Stimulated activated CD4-positive, alpha-beta T cell treated with anti-CD3 and anti-CD28 coated beads, Interleukin-2, amount 100 ng/mL, for 24 hours (primary cell): ENCODE measurements around the gene FFAR1.
"Not testable (repeated sequence)": the region's sequence is repeated elsewhere in the genome, so short reads cannot be mapped to it uniquely, and the experiment has no call there.

Source experiments
- DNase-seq, 2 donors: peaks; one replicate each; pipeline ENCODE4 v3.0.0-alpha.2; 2020

FFAR1 gene

DNA sequence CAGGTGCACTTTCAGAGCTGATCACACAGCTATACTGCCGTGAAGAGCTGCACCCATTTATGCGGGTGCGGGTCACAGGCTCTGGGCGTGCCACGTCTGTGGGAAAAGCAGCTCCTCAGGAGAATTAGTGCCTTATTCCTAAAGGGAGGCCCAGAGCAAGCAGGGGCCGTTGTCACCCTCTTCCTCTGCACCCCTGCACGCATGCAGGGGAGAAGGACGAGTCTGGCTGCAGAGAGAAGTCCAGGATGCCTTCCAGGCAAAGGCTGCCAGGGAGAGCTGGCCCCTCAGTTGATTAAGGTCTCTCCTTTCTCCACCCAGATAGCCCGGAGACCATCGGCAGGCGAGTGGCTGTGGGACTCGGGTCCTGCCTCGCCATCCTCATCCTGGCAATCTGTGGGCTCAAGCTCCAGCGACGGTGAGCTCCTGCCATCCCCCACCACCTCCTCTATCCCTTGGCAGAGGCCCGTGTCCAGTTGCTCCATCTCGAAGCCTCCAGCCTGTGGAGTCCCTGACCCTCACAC lies 3.1 kb upstream of the FFAR1 start:
- no peak for DNase-seq

DNA sequence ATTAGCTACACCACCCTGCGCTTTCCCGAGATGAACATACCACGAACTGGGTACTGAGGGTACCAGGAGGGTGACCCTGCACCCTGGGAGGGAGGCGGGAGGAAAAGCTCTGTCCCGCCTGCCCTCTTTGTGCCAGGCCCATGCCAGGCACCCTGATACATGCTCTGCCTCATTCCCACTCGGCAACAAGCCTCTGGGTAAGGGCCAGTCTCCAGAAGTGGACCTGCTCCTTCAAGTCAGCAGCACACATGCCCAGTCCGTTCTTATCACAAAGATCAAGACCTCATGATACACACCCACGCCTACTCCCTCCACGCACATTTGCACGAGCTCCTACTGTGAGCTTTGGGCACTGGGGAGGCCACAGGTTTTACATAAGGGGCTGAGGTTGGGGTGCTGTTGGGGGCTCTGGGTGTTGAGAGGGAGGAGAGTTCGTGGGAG lies 2.0 kb upstream of the FFAR1 start:
- peak in 1 of 2 donors; percentile 20 for DNase-seq

DNA sequence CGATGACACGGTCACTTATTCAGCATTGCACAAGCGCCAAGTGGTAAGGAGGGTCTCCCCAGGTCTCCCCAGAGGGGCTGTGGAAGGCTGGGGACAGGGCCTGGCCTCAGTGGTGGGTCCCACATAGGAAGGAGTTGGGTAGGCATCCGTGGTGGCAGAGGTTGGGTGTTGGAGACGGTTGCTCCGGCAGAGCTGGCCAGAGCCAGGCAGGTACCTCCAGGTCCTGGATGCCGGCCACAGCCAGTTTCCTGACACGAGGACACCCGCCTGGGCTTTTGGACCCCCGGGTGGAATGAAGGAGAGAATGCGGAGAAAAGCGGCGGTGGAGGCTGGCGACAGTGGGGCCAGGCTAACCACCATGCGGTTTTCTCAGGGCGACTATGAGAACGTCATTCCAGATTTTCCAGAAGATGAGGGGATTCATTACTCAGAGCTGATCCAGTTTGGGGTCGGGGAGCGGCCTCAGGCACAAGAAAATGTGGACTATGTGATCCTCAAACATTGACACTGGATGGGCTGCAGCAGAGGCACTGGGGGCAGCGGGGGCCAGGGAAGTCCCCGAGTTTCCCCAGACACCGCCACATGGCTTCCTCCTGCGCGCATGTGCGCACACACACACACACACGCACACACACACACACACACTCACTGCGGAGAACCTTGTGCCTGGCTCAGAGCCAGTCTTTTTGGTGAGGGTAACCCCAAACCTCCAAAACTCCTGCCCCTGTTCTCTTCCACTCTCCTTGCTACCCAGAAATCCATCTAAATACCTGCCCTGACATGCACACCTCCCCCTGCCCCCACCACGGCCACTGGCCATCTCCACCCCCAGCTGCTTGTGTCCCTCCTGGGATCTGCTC lies 1.3 kb upstream of the FFAR1 start:
- peak; percentile 64 to 76 for DNase-seq

DNA sequence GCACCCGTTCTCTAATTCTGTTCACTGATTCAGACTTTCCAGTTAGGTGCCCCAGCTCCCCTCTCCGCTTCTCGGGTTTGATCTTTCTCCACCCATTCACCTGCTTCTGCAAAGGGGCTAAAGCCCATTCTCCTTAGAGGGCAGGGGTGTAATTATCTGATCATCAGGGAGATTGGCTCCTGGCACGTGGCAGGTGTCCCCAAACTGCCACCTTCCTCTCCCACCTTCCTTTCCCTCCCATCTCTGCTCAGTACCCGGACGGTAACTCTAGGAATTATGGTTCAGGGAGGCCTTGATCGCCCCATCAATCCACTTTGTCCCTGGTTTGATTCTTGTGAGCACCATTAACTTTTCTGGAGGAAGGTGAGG lies 212 bp downstream of the FFAR1 start:
- DNase-seq, result no peak

DNA sequence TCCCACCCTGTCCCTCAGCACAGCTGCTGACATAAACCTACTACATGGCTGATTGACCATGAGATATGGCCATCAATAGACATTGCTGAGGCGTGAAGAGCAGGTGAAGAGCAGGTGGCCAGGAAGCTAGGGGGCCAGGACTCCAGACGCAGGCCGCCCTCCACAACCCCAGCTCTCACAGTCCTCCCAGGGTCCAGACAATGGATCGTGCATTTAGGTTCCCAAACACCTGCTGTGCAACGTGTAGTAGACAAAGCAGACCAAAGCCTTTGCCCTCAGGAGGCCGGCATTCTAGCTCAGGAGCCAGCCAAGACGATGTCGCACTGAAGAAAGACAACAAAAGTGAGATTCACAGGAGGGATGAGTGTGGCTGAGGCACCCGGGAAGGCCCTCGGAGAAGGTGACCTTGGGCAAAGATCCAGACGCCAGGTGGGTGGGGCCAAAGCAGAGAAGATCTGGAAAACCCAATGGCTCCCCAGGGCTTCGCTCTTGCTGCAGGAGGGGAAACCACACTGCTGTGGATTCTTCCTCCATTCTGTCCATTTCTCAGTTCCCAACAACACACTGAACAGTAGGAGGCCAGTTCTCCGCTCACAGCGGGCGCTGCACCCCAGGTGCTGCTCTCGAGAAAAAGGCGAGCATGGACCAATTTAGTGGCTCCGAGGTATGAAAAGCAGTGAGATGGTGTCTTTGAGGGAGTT lies 1.4 kb downstream of the FFAR1 start:
- no peak for DNase-seq

DNA sequence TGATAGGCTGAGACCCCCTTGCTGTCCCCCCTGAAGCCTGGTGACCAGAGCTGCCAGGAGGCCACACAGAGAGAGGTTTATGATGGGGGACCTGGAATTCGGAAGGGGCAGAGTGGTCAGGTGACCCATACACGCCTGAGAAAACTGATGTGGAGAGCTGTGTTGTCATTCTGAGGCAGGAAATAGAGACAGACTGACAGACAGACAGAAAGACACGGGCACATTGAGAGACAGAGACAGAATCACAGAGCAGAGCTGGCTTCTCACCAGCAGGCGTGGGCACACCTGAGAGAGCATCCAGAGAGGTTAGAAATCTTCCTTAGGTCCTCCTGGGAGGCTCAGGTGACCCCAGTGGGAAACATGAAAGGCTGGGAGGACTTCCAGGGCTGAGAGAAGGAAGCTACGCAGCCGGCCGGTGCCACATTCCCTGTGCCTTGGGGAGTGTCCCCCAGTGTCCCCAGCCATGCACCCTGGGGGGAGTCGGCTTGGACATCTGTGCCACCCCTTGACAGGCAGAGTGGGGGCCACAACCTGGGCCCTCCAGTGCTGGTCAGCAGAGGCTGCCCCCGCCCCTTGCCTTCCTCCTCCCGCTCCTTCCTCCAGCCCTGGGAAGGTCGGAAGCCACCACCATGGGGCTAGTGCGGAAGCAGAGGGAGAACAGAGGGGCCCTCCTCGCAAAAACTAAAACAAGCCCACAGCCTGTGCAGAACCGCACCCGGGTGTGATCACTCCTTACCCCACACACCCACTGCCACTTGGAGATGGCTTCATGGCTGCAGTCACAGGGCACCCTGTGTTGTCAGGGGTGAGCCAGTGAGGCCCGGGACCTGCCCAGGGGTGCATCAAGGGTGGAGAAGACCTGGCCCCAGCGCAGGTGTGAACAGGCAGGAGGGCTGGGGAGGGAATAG lies 2.2 kb downstream of the FFAR1 start:
- no peak for DNase-seq

DNA sequence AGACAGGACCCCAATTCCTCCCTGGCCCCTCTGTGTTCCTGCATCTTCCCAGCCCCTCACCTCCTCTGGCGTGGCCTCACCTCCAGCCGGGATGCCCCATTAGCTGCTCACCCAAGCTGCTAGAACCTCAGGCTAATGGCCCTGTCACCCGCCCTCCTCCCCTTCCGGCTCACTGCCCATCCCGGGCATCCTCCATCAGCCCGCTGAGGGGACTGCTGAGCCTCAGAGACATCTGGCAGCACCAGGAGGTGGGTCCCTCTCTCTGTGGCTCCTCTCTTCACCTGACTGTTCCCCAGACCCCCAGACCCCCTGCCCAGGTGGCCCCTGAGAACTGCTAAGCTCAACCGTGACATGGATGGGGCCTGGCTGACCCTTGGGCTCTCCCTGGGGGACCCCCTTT lies 2.9 kb downstream of the FFAR1 start:
- DNase-seq, result no peak

DNA sequence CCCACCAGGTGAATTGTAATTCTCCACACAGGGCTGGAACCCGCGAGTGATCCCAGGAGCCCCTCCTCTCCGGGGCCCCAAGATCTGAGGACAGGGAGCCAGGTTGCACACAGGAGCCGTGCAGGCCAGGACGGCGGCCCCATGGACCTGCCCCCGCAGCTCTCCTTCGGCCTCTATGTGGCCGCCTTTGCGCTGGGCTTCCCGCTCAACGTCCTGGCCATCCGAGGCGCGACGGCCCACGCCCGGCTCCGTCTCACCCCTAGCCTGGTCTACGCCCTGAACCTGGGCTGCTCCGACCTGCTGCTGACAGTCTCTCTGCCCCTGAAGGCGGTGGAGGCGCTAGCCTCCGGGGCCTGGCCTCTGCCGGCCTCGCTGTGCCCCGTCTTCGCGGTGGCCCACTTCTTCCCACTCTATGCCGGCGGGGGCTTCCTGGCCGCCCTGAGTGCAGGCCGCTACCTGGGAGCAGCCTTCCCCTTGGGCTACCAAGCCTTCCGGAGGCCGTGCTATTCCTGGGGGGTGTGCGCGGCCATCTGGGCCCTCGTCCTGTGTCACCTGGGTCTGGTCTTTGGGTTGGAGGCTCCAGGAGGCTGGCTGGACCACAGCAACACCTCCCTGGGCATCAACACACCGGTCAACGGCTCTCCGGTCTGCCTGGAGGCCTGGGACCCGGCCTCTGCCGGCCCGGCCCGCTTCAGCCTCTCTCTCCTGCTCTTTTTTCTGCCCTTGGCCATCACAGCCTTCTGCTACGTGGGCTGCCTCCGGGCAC lies 3.9 kb downstream of the FFAR1 start:
- no peak for DNase-seq

DNA sequence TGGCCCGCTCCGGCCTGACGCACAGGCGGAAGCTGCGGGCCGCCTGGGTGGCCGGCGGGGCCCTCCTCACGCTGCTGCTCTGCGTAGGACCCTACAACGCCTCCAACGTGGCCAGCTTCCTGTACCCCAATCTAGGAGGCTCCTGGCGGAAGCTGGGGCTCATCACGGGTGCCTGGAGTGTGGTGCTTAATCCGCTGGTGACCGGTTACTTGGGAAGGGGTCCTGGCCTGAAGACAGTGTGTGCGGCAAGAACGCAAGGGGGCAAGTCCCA lies 4.4 kb downstream of the FFAR1 start:
- DNase-seq, result no peak

DNA sequence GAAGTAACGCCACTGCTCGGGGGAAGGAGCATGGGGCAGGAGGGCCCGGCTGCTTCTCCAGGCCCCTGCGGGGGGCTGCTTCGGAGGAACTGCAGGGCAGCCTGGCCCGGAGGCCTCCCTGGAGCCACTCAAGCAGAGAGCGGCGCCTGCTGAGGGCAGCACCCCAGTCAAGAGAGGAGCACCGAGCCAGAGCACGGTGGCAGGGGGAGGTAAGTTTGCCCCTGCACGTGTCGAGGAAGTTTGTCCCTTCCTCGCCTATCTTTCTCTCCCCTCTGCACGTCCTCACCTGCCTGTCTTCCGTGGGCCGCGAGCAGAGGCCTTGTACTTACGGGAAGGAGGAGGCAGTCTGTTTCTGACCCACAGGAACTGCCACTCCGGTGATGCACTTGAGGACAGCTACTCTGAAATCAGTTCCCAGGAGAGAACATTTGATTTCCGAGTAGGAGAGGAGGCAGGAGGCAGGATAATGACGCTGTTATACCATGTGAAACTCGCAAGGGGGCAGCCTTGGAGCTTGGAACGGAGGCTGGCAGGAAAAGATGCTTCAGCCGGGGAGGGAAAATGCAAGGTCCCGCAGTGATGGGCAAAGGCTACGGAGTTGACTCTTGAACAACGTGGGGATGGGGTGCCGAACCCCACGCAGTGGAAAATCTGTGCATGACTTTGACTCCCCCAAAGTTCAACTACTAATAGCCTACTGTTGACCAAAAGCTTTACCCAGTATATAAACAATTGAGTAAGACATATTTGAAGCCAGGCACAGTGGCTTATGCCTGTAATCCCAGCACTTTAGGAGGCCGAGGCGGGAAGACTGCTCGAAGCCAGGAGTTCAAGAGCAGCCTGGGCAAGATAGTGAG lies 5.0 kb downstream of the FFAR1 start:
- peak; percentile 73 to 76 for DNase-seq

DNA sequence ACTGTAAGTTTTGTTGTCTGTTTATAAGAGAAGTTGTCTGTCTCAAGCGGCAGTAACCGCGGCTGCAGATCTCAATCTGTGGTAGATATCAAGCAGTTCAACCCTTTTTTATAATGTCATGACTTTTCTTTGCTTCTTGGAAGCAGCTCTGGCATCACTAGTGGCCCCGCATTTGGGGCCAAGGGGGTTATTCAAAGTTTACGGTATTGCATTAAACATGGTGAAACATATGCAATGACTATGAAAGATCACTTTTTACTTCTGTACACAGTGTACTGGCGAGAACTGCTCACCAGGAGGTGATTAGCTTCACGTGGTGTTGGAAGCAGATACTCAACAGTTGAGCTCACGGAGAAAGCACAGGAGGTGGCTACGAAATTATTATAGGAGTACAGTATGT lies 5.9 kb downstream of the FFAR1 start:
- DNase-seq, result no peak

DNA sequence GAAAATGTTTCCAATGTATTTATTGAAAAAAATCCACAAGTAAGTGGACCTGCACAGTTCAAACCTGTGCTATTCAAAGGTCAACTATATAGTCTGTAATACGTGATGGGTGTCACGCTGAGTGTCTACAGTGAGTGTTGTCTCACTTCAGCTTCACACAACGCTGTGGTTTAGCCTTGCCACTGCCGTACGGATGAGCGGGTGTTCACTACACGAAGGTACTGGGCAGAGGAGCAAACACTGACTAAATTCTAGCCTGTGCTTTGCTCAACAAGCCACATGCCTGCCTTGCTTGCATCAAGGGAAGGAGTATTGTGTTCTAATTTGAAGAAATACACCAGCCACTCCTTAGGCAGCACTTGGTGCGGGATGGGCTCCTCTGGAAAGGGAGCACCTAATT lies 7.2 kb downstream of the FFAR1 start:
- DNase-seq, result no peak

DNA sequence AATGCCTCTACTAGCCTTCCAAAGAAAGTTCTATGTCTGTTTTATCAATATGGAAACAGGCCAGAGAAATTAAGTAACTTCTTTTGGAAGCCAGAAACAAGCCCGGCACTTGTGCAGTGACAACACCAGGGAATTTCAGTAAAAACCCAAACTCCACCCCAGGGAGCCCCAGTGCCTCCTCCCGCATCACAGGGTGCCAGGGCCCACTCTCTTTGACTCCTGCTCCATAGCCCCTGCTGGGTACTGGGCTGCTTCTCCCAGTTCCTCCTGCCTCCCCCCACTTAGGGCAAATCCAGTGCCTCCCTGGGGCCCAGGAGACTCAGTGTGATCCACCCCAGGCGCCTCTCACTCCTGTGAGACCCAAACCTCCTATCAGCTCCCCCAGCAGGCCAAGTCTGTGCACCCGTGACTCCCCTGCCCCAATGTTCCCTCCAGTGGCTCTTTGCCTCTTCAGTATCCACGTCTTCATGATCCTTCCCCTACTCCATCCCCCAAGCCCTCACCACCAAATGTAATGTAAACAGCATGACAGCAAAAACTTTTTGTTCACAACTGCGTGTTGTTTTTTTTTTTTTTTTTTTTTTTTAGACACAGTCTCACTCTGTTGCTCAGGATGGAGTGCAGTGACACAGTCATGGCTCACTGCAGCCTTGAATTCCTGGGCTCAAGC lies 8.2 kb downstream of the FFAR1 start:
- no peak for DNase-seq

DNA sequence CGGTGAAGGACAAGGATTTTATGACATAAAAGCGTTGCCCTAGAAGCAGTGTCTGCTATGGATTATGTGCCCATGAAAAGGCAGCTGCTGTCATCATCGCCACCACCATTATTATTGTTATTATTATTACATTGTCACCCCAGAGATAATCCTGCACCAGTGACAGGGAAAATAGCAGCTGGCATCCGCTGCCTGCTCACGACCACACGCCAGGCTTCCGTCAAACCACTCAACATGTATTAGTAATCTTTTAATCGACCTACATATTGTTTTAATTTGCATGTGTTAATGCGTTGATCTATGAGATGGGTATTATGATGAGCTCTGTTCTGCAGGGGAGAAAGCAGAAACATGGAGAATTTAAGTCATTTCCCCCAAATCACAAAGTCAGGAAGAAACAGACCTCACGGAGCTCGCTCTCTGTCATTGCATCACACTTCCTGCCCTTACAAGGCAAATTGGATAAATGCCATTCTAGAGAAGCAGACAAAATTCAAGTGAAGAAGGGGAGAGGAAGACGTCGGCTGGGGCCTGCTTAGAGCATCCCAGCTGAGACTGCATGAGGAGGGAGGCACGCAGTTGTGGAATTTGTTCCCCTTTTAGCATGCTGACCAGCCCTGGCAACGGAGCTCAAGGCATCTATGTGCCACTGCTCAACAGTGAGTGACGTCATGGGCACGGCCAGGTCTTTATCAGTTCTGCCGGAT lies 10.3 kb downstream of the FFAR1 start, which contains the start of gene FFAR3:
FFAR3 (plus strand) TSS at position 594 of the 707 bp plus-strand sequence. CDS start 431 bp downstream, outside the sequence.
- peak in 1 of 2 donors; percentile 26 for DNase-seq

DNA sequence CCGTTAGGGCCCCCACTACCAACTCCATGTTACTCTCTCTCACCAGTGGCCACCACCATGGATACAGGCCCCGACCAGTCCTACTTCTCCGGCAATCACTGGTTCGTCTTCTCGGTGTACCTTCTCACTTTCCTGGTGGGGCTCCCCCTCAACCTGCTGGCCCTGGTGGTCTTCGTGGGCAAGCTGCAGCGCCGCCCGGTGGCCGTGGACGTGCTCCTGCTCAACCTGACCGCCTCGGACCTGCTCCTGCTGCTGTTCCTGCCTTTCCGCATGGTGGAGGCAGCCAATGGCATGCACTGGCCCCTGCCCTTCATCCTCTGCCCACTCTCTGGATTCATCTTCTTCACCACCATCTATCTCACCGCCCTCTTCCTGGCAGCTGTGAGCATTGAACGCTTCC lies 11.1 kb downstream of the FFAR1 start:
- DNase-seq, result not testable (repeated sequence)

DNA sequence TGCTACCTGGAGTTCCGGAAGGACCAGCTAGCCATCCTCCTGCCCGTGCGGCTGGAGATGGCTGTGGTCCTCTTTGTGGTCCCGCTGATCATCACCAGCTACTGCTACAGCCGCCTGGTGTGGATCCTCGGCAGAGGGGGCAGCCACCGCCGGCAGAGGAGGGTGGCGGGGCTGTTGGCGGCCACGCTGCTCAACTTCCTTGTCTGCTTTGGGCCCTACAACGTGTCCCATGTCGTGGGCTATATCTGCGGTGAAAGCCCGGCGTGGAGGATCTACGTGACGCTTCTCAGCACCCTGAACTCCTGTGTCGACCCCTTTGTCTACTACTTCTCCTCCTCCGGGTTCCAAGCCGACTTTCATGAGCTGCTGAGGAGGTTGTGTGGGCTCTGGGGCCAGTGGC lies 11.7 kb downstream of the FFAR1 start:
- DNase-seq, result not testable (repeated sequence)

DNA sequence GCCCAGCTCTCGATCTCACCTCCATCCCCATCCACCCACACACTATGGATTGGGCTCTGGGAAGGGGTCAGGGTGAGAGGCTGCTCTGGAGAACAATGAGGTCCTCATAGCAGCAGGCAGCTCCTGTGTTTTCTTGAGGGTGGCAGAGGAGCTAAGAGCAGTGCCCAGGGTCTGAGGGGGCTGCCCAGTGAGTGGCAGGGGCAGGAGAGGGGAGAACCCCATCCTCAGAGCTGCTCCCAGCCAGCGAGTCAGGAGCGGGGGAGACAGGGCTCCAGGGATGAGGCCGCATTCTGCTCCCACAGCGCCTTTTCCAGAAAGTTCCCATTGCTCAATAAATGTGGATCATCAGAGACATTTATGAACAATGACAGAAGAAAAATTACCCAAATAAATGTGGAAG lies 12.4 kb downstream of the FFAR1 start:
- not testable (repeated sequence) for DNase-seq

DNA sequence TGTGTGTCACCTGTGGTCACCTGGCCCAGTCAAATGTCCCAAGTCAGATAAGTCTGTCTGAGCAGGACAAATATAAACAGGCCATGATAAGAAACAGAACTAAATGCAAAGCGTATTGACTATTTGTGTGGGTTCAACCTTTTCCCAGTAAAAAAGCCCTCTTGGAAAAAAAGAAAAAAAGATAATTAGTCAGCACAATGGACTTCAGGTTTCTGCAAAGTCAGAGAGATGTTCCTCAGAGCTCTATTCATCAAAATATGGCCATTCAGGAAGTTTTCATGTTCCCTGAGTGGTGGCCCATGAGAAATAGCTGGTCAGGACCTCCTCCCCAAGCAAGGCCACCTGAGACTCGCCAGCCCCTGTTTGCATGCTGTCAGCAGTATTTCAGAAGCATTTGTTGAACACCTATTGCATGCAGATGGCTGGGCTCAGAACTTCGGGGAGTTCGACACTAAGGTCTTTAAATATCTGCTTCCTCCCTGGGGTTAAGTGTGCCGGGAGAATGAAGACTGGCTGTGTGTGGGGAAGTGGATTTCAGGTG lies 13.2 kb downstream of the FFAR1 start:
- no peak for DNase-seq

DNA sequence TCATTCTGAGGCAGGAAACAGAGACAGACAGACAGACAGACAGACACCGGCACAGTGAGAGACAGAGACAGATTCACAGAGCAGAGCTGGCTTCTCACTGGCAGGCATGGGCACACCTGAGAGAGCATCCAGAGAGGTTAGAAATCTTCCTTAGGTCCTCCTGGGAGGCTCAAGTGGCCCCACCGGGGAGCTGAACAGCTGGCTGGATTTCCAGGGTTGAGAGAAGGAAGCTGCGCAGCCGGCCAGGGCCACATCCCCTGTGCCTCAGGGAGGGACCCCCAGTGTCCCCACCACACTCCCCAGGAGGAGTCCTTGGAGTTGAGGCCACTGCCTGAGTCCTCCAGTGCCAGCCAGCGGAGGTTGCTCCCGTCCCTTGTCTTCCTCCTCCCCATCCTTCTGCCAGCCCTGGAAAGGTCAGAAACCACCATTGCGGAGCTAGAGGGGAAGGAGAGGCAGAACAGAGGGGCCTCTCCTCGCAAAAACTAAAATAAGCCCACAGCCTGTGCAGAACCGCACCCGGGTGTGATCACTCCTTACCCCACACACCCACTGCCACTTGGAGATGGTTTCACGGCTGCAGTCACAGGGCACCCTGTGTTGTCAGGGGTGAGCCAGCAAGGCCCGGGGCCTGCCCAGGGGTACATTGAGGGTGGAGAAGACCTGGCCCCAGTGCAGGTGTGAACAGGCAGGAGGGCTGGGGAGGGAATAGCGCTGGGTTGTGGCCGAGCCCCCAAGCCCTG lies 14.7 kb downstream of the FFAR1 start:
- DNase-seq, result peak in 1 of 2 donors; percentile 16
